GM19395 (cell line): ENCODE measurements around the gene NAGS.
"Not testable (repeated sequence)": the region's sequence is repeated elsewhere in the genome, so short reads cannot be mapped to it uniquely, and the experiment has no call there.

ENCODE experiments used
- ATAC-seq: cut with Tn5 transposase; IDR thresholded peaks from one replicate; pipeline ENCODE4 v1.9.1; 2021; ENCODE audit warnings: mild to moderate bottlenecking, moderate library complexity; ENCODE audit not compliant: unreplicated experiment

NAGS gene

DNA sequence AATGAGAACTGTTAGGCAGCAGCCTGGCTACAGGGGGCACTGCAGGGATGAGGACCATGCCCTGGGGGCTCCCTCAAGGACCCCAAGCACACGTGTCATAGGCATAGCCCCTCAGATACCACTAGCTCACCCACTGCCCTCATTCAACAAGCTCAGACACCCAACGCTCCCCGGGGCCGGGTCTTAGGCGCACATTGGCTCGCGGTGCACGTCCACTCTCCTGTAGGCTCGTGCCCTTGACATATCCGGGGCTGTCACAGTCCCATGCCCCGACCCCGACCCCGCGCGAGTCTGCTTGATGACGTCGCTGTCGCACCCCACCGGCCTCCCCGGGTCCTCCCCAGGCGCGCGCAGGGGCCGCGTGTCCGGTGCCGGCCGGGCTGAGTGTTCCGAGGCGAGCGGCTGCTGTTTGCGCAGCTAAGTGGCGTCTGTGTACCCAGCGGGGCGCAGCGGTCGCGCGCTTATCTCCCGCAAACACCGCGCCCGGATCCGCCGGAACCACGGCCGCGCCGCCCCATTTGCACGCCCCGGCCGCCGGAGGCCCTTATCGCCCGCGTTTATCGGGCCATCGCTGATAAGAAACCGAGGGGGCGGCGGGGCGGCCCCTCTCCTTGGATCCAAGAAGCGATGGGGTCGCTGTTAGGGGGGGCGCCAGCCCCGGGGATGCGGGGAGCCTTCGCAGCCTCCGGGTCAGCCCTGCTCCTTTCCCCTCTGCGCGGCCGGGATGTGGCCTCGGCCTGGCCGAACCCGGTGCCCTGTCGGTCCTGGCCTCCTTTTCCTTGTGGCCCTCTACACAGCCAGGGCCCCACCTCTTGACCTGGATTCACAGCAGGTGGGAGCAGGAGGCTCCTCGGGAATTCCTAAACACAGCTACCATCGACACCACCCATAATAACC, 20.7 kb upstream of the NAGS start:
- no peak for ATAC-seq

DNA sequence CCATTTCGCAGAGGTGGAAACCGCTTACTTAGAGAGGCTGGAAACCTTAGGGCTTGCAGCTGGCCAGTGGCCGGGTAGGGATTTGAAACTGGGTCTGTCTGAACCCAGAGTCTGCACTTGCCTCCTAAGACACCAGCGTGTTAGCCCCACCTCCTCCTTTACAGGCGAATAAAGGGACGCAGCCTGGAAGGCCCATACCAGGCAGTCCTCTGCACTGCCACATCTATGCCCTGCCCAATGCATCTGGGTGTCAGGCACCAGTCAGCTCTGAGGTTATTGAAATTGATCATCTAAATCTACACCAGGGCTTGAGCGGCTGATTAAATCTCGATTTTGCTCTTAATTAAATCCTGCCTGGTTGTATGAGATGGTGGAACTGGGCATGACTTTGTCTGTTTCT, 19.9 kb upstream of the NAGS start:
- no peak for ATAC-seq

DNA sequence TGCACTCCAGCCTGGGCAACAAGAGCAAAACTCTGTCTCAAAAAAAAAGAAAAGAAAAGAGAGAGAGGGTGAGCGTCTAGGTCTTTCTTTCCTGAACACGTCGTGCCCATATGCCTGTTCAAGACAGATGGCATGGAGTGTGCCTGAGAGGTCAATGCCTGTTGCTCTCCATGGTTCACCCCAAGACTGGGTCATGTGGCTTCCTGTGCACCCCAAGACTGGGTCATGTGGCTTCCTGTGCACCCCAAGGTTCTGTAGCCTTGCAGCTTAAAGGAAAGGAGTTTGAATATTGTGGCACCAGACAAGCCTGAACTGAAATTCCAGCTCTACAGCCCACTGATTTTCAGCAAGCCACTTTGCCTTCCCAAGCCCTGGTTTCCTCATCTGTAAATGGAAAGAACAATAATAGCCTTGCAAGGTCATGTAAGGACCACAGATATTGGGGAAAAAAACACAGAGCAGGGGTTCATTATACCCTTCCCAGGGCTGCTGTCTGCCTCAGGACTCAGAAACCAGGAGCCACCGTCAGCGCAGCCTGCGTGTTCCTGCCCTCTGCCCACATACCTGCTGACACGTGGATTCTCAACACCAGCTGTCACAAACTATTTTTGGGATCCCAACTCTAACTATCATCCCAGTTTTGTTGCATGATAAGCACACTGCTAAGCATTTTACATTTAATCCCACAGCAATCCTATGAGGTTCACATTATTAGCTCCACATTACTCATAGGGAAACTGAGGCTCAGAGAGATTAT, 18.0 kb upstream of the NAGS start:
- ATAC-seq: no peak

DNA sequence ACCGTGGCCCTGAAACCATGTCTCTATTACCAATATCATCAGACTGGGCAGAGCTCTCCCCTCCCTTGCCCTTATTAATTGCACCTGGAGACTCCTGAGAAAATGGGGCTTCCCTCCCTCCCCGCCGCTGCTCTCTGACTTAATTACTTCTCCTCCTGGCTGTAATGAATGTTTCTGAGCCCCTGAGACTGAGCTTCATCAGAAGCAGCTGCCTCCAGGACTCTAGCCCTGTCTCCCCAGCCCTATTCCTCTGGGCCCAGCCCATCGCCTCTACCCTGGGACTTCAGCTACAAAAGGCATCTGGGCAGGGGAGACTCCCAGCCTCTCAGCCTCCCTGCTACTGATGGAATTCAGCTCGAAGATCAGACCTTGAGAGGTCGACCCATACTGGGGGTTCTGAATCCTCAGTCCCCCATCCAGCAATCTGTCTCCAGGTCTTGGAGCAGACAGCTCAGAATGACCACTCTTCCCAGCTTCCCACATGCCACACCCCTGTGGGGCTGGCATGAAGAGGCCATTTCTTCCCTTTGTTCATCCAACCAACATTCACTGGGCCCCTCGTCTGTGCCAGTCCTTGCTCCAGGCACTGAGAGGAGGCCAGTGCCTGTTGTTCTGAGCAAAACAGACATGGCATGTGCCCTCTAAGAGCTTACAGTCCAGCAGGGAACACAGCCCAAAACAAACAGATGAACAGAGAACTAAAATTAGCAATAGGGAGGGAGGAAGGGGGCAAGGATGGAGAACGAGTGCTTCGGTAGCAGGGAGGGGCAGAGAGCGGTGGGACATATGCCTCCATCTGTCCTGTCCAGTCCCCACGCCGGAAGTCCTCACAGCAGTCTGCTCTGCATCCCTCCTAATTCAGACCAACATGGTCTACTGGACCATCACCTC, 17.0 kb upstream of the NAGS start:
- ATAC-seq: no peak

DNA sequence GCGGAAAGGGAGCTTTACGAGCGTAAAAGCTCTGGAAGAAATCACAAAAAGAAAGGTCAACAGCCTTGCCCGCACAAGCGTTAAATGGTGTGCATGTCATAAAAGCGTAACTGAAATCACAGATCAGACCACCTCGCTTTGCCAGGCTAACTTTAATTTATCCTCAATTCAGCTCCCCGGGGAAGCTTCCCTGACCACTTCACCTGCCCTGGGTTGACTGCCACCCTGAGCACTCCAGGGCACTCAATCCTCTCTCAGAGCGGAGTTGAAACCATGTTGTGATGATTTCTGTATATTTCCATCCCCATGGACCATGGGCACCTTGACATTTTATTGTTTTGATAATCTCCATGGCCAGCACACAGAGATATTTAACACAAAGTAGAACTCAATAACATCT, 16.1 kb upstream of the NAGS start:
- ATAC-seq: no peak

DNA sequence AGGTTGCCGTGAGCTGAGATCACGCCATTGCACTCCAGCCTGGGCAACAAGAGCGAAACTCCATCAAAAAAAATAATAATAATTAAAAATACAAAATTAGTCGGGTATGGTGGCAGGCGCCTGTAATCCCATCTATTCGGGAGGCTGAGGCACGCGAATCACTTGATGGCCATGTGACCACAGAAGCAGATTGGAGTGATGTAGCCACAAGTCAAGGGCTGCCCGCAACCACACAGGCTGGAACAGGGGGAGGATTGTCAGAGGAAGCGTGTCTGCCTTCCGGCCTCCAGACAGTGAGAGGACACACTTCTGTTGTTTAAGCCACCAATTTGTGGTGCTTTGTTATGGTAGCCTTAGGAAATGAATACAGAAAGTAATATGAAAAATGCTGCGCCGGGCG, 11.8 kb upstream of the NAGS start:
- ATAC-seq: no peak

DNA sequence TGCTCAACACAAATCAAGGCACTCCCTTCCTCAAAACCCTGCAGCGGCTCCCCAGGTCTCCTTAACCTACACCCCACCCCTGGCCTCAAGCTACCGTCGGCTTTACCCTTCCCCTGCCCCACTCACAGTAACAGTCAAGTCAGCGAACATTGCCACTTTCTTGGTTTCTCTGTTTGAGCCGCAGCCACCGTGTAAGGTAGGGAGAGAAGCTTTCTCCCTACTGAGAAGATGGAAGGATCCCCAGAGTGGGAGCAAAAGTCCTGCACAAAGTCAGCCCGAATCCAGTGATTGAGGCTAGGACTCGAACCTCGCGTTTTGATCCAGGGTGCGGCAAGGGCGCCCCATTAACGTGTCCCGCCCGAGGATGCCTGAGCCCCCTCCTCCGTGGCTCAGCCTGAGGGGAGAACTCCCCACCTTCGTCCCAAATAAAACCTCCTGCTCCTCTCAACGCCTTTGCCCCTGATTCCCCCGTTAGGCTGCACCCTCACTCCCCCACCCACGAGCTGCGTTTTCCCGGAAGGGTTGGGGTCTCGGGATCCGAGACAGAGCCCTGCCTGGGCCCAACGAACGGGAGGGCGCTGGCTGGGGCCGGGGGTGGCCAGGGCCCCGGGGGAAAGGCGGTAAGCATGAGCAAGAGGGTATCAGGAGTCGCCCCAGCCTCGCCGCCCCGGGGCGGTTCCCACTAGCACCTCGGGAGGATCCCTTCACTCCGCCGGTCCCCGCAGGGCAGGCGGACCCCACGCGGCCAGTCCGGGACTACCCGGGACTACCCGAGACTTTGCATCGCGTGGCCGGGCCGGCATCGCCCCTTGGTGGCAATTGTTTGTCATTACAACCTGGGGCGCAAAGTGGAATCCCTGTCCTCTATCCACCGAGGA, 9.9 kb upstream of the NAGS start:
- ATAC-seq: no peak

DNA sequence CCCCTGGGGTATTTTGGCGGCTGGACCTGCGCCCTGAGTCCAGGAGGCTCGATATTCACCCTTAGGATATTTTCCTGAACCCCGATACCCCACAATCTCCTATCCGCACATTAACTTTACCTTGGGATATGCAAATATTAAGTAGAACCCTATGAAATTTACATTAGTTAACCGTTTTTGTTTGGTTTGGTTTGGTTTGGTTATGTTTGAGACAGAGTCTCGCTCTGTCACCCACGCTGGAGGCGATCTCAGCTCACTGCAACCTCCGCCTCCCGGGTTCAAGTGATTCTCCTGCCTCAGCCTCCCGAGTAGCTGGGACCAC, 9.3 kb upstream of the NAGS start:
- ATAC-seq: no peak

DNA sequence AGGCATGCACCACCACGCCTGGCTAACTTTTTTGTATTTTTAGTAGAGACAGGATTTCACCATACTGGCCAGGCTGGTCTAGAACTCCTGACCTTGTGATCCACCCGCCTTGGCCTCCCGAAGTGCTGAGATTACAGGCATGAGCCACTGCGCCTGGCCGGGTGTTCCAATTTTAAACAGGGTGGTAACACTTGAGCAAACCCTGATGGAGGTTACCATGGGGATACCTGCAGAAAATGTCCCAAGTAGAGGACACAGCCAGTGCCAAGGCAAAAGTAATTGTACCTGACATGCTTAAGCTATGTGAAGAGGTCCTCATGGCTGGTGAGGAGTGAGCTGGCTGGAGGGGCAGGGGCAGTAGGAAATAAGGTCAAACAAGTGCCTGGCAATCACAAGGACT, 7.2 kb upstream of the NAGS start:
- ATAC-seq: not testable (repeated sequence)

DNA sequence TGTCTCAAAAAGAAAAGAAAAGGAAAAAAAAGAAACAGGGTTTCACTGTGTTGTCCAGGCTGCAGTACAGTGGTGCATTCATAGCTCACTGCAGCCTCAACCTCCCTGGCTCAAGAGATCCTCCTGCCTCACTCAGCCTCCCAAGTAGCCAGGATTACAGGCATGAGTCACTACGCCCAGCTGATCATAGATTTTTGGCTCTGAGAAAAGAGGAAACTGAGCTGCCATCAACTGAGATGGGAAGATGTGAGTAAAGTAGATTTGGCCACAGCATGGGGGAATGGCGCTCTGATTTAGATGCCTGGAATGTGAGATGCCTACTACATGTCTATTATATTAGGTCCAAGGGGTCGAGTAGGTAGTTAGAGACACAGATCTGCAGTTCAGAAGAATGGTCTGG, 5.9 kb upstream of the NAGS start:
- ATAC-seq: no peak

DNA sequence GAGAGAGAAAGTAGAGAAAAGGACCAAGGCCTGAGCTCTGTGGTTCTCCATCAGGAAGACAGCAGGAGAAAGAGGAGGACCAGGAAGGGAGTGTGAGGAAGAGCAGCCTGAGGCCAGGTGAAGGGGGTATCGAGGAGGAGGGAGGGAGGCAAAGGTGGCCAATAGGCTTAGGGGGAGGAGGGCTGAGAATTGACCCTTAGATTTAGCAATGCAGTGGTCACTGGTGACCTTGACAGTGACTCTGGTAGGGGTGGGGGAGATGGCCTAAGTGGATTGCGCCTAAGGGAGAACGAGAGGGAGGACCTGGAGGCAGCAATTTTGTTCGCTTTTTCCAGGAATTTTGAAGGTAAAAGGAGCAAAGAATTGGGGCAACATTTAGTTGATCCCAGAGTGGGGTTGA, 5.4 kb upstream of the NAGS start:
- ATAC-seq: no peak

DNA sequence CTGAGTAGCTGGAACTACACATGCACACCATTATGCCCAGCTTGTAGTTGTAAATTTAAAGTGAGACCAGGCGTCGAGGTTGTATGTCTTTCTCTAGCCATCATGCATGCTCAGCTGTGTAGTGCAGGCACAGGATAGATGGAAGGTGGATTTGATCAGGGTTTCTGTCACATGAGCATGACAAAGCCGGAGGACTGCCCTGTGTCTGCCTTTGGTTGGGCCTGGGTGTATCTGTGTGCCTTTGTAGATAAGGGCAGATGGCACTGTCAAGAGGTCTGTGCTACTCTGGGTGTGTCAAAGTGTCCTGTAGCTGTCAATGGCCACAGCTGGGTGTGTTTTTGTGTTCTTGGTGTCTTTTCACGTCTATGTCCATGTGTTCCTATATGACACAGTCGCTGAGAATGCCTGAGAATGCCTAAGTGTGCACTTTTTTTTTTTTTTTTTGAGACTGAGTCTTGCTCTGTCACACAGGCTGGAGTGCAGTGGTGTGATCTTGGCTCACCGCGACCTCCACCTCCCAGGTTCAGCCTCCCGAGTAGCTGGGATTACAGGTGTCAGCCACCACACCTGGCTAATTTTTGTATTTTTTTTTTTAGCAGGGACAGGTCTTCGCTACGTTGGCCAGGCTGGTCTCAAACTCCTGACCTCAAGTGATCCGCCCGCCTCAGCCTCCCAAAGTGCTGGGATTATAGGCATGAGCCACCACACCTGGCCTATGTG, 4.1 kb upstream of the NAGS start:
- no peak for ATAC-seq

DNA sequence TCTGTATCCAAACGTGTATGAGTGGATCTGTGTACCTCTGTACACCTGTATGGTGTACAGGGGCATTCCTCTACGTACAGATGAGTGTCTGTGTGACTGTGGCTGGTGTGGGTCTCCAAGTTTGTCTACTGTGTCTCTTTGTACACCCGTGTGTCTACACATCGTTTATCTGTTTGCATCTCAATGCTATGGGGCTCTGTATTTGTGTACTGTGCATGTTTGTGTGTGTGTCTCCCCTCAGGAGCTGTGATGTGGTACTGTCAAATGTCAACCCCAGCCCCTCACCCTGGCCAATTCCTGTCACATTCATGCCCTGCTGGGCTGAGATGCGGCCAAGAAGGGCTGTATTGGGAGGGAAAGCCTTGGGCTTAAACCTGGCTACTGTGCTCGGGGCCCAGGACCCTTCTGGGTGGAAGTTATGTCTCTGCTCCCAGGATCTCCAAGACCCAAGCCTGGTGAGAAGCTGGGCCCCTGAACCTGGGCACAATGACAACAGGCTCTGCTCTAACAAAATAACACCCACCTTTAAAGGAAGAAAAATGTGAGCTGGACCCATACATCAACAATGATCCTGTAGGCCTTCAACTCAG, 3.5 kb upstream of the NAGS start:
- no peak for ATAC-seq

DNA sequence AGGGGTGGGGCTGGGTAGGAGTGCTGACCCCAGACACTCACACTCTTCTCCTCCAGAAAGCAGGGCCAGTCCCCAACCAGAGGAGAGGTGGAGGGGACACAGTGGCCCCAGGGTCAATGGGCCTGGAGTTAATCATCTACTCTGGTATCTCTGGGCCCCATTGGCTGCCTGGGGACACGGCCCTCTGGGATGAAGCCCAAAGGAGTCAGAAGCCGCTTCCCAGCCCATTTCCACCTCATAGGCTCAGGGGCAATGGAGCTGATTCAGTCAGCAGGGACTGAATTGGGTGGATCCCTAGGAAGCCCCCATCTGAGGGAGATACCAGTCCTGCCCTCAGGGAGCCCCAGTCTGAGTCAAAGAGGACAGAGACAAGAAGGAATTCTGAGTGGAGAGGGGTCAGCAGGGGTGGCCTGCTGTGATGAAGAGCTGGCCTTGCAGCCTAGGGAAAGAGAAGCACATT, 2.9 kb upstream of the NAGS start:
- no peak for ATAC-seq

DNA sequence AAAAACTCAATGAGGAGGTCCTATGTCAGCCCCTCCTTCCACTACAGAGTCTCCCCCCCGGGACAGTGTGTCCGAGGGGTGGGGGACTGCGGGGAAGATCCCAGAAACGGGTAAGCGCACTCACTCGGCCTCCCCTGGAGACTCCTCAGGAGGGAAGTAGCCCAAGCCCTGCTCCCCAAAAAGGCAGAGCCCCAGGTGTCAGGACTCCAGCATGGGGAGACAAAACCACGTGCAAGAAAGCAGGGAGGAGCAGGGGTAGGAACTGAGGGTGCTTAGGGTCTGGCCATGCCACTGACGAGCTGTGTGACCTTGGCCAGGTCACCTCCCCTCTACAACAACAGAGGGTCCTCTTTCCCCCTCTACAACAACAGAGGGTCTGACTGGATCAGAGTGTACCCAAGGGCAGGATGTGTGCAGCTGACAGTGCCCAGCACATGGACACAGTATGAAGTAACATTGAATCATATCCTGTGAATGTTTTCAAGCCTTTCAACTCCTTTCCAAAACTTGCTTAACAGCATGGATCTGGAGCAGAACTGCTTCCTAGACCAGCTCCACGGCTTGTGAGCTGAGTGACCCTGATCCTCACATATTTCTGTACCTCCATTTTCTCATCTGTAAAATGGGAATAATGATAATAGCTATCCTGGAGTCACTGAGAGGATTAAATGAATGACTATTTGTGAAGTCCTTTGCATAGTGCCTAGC, 2.1 kb upstream of the NAGS start:
- ATAC-seq: no peak

DNA sequence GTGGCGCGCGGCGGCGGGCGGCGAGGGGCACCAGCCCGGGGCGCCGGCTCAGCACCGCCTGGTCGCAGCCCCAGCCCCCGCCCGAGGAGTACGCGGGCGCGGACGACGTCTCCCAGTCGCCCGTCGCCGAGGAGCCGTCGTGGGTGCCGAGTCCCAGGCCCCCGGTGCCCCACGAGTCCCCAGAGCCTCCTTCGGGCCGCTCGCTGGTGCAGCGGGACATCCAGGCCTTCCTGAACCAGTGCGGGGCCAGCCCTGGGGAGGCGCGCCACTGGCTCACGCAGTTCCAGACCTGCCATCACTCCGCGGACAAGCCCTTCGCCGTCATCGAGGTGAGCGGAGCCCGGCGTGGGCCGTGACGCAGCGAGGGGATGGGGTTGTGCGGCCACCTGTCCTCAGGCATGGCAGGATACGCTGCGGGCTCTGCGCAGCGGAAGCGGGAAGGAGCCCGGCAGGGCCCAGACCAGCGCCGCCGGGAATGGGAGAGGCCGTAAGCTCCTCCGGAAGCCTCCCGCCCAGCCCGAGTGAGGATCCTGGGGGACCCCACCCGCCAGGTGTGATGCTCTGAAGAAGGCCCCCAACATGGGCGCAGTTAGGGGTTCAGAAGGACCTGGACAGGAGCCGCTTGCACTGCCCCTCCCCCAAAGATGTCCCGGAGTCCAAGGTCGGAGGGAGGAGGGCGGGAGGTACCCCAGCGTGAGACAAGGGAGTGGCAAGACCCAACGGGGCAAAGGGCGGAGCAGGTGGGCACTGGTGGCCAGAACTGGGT, 522 bp downstream of the NAGS start:
- no peak for ATAC-seq

DNA sequence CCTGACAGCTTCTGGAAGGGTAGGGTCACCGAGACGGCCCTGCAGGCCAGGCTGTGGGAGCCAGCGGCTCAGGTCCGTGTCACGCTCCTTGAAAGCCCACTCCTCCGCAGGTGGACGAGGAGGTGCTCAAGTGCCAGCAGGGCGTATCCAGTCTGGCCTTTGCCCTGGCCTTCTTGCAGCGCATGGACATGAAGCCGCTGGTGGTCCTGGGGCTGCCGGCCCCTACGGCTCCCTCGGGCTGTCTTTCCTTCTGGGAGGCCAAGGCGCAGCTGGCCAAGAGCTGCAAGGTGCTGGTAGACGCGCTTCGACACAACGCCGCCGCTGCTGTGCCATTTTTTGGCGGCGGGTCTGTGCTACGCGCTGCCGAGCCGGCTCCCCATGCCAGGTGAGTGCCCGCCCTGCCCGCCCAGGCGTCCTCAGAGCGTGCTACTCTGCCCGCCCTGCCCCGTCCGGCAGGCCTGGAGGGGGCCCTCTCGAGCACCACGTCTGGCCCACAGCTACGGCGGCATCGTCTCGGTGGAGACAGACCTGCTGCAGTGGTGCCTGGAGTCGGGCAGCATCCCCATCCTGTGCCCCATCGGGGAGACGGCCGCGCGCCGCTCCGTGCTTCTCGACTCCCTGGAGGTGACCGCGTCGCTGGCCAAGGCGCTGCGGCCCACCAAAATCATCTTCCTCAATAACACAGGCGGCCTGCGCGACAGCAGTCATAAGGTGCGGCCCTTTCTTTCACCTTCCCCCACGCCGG, 1.3 kb downstream of the NAGS start:
- no peak for ATAC-seq
